Ammon's horn (tissue), 1 donor: Measurements from ENCODE around the gene UBE2L6.
A peak's percentile ranks its signal among the peaks of the same experiment; 100 is the strongest.
"Not testable (repeated sequence)": the region's sequence is repeated elsewhere in the genome, so short reads cannot be mapped to it uniquely, and the experiment has no call there.

Experiments used
- DNase-seq: peaks from one replicate; pipeline ENCODE4 v3.0.0-alpha.2; 2016; ENCODE audit warnings: low spot score

UBE2L6 gene

DNA sequence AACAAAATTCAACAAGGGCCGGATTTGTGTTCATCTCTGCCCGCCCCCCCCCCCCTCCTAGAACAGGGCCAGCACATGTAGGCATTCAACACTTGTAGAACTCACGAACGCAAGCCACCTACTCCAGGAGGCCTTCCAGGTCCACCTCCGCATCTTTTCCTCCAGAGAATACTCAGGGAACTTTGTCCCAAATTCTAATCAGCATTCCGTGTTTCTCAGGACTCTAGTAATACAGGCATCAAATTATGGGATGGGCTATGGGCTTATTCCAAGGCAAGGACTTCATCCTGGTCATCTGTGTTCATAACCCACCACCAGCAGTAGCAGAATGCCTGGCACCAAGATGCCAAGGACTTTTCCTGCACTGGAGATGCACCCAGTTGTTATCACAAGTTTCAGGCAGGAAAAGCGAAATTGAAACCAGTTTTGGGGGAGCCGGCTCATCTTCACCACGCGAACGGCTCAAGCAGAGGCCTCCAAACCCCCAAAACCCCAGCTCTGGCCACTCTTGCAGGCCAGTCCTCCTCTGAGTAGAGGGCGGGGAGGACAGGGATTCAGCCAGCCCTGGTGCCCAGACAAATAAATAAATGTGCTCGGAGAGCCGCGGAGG is 462 bp downstream of the UBE2L6 start:
- DNase-seq, result peak; percentile 29

DNA sequence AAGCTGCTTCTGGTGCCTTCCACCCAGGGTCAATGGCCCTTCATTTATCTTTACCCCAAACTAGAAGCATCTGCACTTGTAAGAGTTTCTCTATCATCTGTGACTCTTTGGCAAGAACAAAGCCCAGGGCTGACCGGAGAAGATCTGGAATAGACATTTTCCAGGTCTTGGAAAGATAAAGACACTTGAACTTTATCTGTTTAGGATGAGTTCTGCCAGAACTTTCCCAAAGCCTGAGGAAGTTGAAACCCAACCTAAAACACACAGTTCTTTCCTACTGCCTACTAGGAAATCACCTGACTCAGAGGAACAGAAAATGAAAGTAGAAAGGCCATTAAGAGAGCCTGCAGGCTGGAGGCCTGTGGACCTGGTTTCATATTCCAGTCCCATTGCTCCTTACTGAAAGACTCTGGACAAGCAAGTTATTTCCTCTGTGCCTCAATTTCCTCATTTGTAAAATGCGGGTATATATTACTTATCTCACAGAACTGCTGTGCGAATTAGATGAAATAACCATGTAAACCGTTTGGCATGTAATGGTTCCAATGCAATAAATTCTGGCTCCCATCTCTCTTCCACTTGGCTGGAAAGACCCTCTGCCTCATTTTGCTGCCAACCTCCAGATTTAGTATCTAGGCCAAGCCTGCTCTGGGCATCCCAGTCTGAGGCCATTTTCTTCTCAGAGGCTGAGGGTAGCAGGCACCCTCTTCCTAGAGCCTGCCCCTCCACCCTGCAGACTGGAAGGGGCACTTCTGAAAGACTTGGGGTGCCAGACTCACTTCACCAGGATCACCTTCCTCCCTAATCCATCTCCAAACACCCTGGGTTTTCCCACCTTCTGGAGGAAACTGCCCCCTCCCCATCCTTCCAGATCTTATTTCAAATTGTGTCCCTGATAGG is 1.2 kb downstream of the UBE2L6 start:
- peak; percentile 76 for DNase-seq

DNA sequence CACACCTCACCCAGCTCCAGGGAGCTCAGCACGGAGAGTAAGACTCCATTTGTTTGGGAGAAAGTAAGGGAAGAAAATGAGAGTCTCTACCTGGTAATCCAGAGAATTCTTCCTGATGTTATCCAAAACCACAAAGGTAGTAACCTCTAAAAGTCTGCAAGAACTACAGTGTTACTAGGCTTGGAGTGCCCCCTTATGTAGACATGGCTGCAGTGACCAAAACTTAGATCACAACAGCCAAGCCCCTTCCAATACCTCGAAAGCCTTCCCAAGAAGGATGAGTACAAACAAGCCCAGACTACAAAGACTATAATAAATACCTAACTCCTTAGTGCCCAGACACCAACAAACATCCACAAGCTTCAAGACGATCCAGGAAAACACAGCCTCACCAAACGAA is 4.9 kb downstream of the UBE2L6 start:
- no peak for DNase-seq

DNA sequence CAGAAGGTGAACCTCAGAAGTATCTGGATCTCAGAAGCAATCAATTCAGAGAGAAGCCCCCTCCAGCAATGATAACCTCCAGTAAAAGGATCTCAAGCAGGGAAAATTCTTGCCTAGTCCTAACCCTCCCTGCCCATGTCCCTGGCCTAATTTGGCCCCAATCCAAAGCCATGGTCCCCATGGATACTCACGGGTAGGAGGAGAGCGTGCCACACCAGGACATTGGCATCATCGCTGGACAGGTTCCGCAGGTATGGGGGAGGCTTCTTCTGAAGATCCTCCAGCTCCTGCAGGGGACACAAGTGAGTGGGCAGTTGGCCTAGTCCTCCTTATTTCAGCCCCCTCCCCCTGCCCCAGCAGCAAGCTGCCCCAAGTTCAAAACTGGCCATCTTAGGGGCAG is 7.3 kb downstream of the UBE2L6 start:
- DNase-seq, result no peak

DNA sequence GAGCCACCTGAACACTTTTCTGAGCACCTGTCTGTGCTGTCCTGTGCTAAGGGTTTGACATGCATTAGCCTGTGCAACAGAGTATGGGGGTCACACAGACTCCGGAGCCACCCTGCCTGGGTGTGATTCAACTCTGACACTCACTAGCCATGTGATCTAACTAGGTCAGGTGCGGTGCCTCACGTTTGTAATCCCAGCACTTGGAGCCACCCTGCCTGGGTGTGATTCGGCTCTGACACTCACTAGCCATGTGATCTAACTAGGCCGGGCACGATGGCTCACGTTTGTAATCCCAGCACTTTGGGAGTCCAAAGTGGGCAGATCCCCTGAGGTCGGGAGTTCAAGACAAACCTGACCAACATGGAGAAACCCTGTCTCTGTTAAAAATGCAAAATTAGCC is 11.4 kb downstream of the UBE2L6 start:
- no peak for DNase-seq

DNA sequence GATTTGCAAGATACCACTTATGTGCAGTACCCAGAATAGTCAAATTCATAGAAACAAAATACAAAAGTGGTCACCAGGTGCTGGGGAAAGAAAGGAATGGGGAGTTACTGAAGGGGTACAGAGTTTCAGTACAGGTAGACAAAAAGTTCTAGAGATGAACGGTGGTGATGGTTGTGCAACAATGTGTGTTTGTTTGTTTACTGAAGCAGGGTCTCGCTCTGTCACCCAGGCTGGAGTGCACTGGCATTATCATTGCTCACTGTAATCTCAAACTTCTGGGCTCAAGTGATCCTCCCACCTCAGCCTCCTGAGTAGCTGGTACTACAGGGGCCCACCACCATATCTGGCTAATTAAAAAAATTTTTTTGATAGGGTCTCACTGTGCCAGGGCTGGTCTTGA is 12.1 kb downstream of the UBE2L6 start:
- no peak for DNase-seq

DNA sequence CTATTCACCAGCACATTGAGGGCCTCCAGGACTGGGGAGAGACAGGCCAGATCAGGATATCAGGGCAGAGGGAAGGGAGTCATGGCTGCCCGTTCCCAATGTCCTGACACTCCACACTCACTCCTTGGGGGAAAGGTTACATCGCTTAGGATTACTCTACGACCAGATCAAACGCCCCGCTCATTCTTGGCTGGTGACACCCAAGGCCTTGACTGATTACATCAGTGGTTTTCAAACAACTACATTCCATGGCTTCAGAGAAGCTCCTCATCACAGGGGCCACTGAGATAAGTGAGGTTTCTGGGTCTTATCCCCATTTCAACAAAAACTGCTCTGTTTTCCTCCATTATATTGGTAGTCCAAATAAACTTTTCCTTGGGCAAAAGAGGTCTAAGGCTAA is 15.0 kb downstream of the UBE2L6 start:
- no peak for DNase-seq

DNA sequence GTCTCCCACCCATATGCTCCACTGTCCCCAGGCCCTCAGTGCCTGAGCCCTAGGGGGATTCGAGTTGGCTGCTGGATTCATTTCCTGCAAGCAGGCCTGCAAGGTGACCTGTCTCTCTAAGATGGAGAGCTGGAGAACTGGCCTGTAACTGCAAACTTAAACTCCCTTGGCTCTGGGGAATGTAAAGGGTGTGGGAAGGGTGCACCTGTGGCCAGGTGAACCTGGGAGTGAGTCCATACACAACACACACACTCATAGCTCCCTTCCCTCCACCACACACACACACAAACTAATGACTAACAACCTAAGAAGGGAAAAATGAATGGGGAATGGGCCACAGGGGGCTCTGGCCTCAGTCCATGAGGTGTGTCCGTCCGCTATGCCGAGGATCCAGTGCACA is 15.5 kb downstream of the UBE2L6 start:
- no peak for DNase-seq

DNA sequence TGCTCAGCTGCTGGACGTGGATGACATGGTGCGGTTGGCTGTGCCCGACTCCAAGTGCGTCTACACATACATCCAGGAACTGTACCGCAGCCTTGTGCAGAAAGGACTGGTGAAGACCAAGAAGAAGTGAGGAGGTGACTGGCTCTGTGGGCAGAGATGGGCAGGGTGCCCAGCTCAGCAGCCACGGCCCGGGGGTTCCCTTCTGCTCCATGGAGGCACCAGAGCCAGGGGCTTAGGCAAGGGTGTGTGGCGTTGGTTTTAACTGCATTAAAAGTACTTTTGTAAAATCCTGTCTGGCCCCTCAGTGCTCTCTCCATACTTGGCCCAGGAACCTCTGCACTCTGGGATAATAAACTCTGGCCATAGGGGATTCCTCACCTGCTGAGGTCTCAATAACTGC is 17.5 kb downstream of the UBE2L6 start:
- DNase-seq, result no peak

DNA sequence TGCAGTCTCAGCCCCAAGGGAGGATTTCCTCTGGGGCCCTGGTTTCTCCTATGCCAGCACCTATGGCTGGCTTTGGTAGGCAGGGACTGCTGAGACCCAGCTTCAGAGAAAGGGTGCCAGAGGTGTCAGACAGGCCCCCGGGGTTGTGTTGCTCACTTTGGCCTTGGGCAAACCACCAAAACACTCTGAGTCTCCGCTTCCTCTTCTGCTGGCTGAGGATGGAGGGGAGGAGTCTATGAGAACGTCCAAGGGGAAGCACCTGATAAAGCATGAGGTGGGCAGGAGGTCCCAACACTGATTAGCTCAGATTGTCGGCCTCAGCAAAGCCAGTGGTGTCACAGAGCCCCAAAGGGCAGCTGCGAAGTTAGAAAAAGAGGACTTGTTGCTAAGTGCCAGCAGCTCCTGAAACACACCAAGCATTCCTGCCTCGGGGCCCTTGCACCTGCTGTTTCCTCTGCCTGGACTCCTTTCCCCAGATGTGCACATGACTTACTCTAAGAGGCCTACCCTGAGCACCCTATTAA is 19.6 kb downstream of the UBE2L6 start:
- DNase-seq, result no peak

DNA sequence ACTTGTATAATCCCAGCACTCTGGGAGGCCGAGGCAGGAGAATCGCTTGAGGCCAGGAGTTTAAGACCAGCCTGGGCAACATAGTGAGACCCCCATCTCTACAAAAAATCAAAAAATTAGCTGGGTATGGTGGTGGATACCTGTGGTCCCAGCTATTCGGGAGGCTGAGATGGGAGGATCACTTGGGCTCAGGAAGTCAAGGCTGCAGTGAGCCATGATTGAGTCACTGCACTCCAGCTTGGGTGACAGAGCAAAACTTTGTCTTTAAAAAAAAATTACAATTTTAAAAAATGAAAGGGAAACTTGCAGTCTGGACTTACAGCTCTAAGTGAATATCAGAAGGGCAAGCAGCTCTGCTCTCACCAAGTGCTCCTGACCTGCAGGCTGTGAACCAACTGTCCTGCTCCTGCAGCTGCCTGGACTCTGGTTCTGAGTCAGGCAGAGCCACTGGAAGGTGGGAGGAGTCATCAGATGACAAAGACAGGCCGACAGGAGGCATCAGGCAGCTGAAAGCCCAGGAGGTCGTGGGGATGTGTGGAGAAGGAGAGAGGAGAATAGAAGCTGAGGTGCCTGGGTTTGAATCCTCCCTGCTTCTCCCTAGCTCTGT is 20.5 kb downstream of the UBE2L6 start:
- no peak for DNase-seq

DNA sequence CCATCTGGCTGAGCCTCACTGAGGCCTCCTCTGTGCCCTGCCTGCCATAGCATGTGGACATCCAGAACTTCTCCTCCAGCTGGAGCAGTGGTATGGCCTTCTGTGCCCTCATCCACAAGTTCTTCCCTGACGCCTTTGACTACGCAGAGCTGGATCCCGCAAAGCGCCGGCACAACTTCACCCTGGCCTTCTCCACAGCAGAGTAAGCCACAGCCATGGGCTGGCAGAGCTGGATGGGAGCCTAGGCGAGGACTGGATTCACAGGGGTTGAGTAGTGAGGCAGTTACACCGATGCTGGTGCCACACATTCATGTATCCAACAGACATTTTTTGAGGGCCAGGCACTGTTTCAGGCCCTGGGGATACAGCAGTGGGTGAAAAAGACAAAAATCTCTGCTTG is 21.0 kb downstream of the UBE2L6 start:
- DNase-seq, result no peak

DNA sequence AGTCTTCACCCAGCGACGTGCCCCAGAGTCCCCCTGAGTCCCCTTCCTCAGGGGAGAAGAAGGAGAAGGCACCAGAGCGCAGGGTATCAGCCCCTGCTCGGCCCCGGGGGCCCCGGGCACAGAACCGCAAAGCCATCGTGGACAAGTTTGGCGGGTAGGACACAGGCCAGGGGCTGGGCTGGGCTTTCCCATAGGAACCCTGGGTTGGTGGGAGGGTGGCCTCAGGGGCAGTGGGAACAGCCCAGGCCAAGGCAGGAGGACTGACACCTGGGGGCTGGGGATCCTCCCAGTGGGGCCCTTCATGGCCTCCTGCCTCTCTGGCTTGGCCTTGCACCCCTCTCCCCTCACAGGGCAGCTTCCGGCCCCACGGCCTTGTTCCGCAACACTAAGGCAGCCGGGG is 21.6 kb downstream of the UBE2L6 start:
- no peak for DNase-seq

DNA sequence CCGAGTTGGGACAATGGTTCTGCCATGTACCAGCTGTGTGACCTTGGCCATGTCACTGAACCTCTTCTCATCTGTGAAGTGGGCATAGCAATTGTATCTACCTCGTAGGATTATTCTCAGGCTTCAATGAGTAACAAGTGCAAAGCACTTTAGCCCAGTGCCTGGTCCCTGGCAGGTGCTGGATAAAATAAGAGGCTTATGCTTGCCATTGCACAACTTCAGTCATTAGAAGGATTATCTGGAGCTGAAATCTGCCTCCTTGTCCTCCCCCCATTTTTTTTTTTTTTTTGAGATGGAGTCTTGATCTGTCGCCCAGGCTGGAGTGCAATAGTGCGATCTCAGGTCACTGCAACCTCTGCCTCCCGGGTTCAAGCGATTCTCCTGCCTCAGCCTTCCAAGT is 22.9 kb downstream of the UBE2L6 start:
- no peak for DNase-seq

DNA sequence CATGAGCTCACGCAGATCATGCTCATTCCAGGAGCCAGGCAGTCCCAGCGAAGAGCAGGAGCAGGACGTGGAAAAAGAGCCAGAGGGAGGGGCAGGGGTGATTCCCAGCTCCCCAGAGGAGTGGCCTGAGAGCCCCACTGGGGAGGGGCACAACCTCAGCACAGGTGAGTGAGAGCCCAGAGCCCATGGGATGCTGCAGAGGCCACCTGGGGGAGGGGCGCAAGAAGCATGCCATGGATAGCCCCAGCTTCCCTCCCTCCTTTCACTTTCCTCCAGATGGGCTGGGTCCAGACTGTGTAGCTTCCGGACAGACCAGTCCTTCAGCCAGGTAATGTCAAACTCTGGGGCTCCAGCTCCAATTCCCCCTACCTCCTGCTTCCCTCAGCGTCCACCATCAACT is 23.9 kb downstream of the UBE2L6 start:
- DNase-seq, result no peak

DNA sequence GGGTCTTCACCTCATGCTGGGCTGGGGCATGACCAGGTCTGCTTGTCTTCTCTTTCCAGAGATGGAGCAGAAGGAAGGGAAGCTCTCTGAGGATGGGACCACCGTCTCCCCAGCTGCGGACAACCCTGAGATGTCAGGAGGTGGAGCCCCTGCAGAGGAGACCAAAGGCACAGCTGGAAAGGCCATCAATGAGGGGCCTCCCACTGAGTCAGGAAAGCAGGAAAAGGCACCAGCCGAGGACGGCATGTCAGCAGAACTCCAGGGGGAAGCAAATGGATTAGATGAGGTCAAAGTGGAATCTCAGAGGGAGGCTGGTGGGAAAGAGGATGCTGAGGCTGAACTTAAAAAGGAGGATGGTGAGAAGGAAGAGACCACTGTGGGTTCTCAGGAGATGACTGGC is 24.9 kb downstream of the UBE2L6 start:
- no peak for DNase-seq

DNA sequence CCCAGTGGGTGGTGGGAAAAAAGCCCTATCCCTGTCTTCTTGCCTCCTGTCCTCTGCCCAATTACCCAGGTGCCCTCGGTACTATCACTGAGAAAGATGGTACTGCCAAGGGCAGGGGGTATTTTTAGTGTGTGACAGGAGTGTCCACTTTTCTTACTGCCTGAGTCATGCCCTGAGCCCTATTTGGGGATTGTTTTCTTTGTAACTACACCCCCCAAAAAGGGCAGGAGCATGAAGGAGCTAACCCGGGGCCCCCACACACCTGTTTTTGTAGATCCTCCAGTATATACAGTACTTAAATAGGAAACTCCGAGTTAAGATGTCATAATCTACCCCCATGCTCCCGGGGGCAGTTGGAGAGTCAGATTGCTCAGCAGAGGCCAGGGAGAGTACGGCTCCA is 26.3 kb downstream of the UBE2L6 start:
- DNase-seq, result no peak

DNA sequence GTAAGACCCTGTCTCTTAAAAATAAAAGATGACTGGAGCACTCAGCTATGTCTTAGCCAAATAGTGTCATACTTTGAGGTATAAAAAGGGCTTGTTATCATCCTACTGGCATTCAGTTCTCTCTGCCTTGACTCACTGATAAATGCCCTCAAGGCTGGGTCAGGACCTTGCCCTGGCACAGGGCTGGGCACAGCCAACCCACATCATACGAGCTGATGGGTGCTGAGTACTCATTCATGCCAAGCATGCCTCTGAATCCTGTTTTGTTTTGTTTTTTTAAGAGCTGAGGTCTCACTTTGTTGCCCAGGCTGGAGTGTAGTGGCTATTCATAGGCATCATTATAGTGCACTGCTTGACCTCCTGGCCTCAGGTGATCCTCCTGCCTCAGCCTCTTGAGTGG is 28.1 kb downstream of the UBE2L6 start:
- DNase-seq, result no peak

DNA sequence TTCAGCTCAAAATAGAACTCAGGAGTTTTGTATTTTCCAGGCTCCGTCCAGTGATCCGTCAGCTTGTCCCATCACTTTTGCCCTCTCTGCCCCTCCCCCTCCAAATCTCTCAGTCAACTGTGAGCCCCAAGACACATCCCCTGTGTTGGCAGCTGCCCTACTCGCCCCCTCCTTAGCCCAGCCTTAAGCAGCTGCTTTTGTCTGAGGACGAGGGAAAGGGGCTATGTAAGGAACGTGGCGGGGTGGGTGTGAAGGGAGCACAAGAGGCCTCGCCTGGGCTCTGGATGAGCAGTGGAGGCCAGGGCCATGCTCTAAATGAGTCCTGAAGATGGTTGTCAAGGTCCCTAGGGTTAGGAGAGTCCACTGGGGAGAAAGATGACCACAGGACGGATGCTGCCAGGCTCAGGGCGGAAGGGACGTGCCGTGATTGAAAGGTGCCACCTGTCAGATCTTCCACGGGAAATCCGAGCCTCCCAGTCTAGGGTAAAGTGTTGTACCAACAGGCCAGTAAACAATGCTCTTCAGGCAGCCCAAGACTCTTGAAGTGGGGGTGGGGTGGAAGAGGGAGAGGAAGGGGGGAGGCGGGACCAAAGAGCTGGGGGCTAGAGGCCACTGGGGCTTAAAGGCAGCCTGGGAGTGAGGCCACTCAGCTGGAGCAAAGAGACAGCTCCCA is 30.4 kb downstream of the UBE2L6 start, which contains the start of gene SMTNL1:
SMTNL1 (plus strand) TSS at position 649 of the 673 bp plus-strand sequence. CDS start 5,048 bp downstream, outside the sequence.
- DNase-seq, result no peak

DNA sequence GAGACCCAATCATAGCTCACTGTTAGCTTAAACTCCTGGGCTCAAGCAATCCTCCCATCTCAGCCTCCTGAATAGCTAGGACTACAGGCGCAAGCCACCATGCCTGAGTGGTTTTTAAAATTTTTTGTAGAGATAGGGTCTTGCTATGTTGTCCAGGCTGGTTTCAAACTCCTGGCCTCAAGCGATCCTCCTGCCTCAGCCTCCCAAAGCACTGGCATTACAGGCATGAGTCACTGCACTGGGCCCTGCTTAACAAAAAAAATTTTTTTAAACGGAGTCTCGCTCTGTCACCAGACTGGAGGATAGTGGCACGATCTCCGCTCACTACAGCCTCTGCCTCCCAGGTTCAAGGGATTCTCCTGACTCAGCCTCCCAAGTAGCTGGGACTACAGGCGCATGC is 33.0 kb downstream of the UBE2L6 start:
- DNase-seq, result not testable (repeated sequence)

DNA sequence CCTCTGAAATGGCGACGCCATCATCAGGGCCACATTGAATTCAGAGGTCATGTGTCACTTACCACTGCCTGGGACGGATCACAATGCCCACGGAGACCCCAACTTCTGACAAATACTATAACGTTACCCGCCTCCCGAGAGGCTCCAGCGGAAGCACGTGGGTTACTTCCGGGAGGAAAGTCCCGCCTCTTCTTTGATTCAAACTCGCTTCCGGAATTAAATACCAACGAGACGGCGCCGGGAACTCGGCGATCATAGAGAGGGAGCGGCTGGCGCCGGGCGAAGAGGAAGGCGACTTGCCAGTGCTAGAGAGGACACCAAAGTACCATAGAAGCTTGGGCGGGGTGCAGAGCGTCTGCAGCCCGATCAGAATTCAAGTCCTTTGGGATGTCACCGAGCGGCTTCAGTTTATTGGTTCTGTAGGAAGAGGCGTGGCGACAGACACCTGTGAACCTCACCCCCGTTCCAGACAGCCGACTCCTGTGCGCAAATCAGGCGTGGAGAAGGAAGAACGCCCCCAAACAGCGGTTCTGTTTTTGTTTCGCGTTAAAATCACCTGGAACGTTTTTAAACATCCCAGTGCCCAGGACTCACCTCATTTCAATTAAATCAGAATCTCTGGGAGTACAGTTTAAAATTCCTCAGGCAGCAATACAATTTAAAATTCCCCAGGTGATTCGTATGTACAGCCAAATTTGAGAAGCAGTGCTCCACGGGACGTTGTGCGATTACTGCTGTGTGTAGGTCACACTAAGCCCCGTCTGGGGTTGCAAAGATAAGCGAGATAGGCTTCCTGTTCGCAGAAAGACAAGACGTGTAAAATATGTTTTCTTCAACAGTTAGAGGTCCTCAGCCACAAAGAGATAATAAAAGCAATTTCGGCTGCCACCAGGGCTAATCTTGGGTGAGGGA is 36.6 kb downstream of the UBE2L6 start, which contains the start of gene TIMM10:
TIMM10 (minus strand) TSS at position 159 of the 912 bp plus-strand sequence. CDS start 565 bp downstream, outside the sequence.
- peak; percentile 98 for DNase-seq
